ENCODE results near the gene GEMIN8.

Gene GEMIN8, protein sequence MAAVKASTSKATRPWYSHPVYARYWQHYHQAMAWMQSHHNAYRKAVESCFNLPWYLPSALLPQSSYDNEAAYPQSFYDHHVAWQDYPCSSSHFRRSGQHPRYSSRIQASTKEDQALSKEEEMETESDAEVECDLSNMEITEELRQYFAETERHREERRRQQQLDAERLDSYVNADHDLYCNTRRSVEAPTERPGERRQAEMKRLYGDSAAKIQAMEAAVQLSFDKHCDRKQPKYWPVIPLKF

DNA sequence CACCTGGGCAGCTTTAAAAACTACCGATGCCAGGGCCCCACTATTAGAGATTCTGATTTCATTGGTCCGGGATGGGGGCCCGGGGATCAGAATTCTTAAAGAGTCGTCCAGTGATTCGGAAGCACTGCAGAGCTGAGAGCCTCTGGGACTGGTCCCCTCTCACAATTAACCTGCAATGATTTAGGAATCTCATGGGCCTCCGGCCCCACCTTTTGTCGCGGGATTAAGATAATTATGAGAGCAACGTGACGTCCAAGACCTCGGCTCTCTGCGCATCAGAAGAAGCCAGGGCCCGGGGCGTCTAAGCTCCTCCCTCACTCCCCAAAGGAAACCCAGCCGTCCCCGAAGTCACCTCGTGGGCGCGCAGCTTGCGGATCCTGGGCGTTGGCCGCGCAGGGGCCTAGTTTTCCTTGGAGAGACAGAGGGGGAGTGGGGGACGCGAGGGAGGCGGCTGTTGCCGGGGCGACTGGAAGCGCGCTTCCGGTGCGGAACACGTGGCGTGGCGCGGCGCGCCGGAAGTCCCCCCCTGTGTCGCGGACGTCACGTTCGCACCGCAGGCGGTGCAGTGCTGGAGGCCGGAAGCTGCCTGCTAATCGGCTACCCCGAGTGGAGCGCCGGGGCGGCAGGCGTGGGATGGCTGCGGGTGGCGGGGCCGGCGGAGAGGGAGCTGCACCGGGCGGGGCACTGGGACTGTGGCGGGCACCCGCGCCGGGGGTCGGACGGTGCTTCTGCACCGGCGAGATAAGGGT is at the start of gene GEMIN8:
Gene GEMIN8 (minus strand): TSS at position 468 of the 749 bp plus-strand sequence. CDS start 8,414 bp downstream, outside the sequence.
- in situ Hi-C loops (cut with MboI; ENCODE audit: low sequenced_read_pairs): loop anchor here (25.0 kb wide), 2 partner anchors 367 to 517 kb away; partner anchors contain the start of gene TCEANC

DNA sequence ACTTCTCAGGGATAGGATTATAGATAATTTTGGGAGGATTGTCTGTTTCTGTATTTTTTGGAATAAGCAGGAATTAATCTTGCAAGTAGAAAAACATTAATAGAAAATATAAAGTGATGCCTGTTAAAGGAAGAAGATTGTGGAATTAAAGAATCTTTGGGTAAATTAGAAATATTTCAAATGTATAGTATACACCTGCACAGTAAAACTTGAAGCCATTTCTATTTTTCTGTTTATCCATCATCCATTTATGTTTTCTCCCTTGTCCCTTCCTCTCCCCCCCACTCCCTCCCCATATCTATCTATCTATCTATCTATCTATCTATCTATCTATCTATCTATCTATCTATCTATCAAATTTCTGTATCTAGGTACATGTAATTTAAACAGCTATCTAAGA is 46.9 kb upstream of the GEMIN8 start:
- in situ Hi-C loops (cut with MboI; ENCODE audit: low sequenced_read_pairs): no loop called here

DNA sequence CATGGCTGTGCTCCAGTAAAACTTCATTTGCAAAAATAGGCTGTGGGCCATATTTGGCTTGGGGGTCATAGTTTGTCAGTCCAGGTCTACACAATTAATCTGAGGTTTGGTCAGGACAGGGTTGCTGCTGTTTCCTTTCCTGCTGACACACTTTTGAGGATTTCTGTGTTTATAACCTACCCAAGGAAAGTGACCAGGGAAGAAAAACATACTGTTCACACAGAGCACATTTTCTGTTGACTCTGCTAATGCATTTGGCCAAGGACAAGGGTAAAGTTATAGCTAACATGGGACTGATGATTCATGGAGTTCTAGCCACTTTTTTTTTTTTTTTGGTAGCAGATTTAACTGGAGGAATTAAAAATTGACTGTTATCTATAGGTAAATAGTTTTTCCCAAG is 43.9 kb upstream of the GEMIN8 start:
- in situ Hi-C loops (cut with MboI; ENCODE audit: low sequenced_read_pairs): no loop called here

DNA sequence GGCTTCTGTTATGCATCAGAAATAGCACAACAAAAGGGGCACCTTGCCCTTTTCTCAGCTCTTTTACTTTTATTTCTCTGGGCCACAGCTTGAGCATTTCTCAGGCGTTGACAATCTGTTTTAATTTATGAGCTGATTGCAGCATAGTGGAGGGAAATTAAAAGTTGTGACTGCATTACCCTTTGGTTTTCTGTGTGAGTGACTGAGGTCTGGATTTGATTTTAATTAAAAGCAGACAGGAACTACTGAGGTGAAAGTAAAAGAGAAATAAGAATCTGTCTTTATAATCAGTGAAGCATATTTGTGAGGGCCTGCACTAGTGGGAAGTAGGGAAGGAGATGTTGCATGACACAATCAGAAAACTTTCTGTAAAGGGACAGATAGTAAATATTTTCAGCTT is 43.4 kb upstream of the GEMIN8 start:
- in situ Hi-C loops (cut with MboI; ENCODE audit: low sequenced_read_pairs): no loop called here

DNA sequence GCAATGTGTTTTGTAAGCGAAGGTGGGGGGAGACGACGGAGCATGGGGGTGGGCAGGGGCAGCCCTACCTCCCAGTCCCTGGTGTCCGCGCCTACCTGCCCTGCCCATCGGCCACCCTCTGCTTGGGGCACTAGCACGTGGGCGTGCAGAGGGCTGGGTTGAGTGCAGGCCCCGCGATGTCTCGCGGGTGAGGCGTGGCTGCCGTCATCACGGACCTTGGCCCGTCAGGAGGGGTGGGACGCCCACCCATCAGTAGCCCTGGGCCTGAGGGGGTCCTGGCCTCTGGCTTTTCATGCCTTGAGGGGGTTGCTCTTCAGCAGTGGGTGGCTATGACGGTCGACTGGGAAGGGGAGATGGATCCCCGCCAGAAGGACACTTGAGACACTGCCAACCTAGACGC is 36.1 kb upstream of the GEMIN8 start:
- in situ Hi-C loops (cut with MboI; ENCODE audit: low sequenced_read_pairs): no loop called here

DNA sequence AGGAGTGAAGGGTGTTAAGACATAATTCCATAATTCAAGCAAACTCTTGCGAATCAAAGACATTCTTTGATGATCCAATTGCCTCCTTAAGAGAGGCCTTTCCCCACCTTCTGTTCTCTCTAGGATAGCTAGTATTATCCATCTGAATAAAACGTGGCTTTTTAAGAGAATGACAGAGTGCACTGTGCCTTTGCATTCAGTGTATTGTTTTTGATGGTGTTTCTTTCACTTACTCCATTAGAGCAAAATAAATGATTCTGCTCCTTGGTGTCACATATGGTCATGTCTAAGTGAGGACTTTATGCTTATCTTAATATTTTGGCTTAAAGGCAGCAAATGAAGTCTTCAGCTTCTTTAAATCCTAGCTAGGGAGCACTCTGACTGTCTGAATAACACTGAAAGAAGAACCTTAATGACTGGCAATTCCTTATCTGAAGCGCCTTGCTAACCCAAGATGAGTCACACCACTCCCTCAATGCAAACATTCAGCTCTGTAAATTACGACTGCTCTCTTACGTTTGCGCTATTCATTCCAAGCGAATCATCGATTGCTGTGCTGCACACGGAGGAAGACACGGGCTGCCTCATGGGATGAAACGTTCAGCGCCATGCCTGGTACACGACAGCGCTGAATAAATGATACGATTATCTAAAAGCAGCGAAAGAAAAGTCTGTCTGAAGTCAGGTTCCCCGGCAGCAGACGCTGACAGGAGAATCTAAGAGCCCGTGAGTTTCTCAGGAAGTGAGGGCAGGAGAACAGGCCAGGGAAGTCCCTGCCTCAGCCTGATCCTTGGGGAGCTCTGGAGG is 35.1 kb upstream of the GEMIN8 start:
- in situ Hi-C loops (cut with MboI; ENCODE audit: low sequenced_read_pairs): no loop called here

DNA sequence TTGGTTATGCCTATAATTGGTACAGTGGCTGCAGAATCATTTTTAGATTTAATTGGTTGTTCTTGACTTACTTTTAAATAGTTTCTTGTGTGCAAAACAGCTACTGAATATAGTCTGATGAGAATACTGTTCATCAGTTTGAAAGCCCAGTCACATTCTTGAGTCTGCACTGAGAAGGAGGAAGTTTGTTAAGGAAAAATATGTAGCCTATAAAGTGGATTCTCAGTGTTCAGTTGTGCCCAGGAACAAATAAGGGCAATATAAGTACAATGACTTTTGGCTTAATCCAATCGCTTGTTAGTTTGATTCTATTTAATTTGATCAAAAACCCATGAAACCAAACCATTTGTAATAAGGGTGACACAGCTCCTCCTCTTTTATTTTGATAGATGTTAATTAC is 32.8 kb upstream of the GEMIN8 start:
- in situ Hi-C loops (cut with MboI; ENCODE audit: low sequenced_read_pairs): no loop called here

DNA sequence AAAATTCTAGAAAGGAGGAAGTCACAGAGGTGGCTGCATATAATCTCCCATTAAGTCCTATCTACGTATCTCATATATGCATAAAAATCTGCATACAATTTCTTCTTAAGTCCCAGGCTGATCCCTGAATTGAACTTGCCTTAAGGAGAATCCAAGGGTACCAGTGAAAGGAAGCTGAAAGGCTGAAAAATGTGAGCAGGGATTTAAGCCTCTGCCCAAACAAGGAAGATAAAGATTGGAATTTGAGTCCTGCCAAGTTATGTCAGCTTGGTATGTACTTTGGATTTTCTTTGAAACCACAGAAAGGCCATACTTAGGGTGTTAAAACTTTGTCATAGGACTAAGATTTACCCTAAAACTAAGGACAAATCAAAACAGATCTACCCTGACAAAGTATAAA is 26.5 kb upstream of the GEMIN8 start:
- in situ Hi-C loops (cut with MboI; ENCODE audit: low sequenced_read_pairs): no loop called here

DNA sequence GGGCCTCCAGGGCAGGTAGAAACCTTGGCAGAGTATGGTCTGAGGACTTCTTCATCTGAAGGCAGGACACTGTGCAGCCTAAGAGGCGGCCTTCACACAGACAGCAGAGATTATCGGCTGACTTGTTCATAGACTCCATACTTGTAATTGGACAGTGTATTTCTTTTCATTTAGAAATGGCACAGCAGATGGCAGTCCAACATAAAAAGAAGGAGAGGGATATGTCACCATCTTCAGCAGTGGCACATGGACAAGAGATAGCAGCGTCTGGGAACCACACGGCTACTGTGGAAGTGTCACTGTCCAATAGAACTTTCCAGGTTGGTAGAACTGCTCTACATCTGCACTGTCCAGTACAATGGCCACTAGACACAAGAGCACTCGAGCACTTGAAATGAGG is 21.7 kb upstream of the GEMIN8 start:
- in situ Hi-C loops (cut with MboI; ENCODE audit: low sequenced_read_pairs): no loop called here

DNA sequence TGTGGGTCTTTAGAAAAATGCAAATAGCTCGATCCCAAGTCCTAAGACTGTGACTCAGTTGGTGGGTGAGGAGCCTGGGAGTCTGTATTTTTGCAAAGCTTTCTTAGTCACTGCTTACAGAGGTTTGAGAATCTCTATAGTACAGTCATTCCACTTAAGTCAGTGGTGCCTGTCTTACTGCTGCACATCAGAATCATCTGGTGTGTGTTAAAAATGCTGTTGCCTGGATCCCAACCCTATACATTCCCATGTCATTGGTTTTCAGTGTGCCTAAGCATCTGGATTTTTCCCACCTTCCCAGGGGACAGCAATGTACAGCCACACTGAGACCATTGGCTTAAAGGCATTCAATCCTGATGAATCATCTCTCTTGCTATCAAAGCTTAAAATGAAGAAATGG is 21.0 kb upstream of the GEMIN8 start:
- in situ Hi-C loops (cut with MboI; ENCODE audit: low sequenced_read_pairs): no loop called here

DNA sequence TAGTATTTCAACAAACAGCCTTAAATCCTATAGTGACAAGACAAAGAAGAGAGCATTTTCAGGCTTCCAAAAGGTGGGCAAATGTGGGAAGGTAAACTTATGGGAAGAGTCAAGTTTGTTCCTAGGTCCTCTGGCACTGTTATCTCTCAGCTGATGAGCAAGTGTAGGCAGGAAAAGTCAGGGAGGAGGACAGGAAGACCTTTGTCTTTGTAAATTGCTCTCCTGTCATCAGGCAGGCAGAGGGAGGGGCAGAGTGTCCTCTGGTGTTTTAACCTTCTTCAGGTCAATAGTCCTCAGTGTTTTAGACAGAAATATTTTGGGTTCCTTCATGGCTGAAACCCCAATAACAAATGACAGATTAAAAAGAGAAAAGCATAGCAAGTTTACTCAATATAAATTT is 13.5 kb upstream of the GEMIN8 start:
- in situ Hi-C loops (cut with MboI; ENCODE audit: low sequenced_read_pairs): loop anchor here (25.0 kb wide), 2 partner anchors 381 to 531 kb away; partner anchors contain the start of gene TCEANC

DNA sequence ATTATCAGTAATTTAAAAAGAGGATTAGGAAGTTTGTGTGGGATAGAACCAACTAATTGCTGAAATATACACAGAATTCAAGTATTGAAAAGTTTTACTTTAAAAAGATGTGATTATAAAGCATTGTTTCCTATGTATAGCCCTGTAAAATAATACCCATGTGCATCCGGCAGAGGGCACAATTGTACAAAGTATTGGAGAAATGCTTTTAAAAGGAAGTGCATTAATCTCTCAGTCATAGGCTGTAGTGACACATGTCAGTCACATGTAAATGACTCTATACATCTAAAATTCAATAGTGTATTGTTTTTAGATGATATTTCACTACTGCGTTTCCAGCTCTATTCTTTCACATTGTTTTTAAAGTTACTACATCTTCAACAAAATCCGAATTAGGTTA is 9.7 kb upstream of the GEMIN8 start:
- in situ Hi-C loops (cut with MboI; ENCODE audit: low sequenced_read_pairs): loop anchor here (25.0 kb wide), 2 partner anchors 377 to 527 kb away; partner anchors contain the start of gene TCEANC

DNA sequence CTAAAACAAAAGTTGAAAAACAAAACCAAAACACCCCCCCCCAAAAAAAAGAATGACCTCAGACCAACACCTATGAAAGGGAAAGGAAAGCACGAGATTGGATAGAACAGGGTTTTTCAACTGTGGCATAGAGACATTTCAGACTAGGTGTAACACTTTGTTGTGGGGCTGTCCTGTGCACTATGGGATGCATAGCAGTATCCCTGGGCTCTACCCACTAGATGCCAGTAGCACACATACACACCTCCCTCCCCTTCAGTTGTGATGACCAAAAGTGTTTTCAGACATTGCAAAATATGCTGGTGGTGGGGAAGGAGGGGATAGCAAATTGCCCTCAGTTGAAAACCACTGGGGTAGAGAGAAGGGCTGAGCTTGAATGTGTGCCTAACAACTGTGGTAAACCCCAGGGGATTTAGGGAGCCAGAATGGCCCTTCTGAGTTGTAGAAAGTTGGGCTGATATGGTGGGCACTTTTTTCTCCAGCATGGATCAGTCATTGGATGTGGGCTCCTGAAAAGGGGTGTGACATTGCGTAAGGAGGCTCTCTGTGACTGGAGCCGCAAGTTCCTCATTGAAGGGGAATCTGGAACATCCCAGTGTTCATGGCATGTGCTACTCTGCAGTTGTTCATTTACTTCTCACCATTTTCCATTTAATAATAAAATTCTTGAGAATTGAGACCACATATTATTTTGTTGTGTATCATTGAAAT is 8.8 kb upstream of the GEMIN8 start:
- in situ Hi-C loops (cut with MboI; ENCODE audit: low sequenced_read_pairs): loop anchor here (25.0 kb wide), 2 partner anchors 376 to 526 kb away; partner anchors contain the start of gene TCEANC

DNA sequence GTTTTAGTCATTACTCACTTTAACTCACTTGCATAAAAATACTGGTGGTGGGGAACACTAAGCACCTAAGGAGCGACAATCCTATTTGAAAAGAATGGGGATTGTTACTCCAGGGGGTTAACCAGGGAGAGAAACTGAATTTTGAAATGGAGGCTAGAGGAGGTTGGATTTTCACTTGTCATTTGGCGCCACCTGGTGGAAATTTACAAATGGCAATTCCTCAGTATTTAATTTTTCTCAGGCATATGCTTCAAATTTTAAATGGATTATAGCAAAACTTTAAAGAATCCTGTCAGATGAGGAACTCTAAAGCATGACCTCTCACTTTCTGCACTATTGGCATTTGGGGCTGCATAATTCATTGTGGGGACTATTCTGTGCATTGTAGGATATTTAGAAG is 2.7 kb upstream of the GEMIN8 start:
- in situ Hi-C loops (cut with MboI; ENCODE audit: low sequenced_read_pairs): loop anchor here (25.0 kb wide), 2 partner anchors 370 to 520 kb away; partner anchors contain the start of gene TCEANC

DNA sequence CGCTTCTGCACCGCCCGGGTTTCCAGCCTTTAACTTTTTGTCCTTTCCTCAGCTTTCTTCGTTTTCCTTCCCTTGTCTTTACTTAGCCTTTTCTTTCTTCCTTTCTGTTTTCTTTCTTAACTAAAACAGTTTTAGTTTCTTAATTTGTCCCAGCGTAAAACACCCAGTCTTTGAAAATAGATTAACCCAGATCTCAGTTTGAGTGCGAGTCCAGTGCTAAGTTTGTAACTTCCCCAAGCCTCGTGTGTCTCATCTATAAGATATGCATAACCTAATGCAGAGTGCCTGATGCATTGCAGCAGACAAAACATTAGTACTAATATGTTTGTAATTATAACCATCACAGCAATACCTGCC is 460 bp upstream of the GEMIN8 start:
- in situ Hi-C loops (cut with MboI; ENCODE audit: low sequenced_read_pairs): loop anchor here (25.0 kb wide), 2 partner anchors 368 to 518 kb away; partner anchors contain the start of gene TCEANC

DNA sequence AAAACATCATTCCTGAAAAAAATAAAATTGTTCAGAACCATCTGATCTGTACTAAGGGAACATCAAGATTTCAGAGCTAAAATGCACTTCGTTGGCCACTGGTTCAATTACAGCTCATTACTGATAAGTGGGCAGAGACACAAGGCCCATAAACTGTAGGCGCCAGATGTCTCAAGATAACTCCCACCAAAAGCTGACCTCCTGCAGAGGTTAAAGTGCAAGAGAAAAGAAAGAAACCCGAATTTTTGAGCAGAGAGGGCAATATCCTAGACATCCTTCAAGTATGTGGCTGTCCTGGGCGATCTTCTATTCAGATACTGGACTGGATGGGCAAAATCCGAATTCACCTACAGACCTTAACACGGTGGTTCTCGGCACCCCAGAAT is 660 bp downstream of the GEMIN8 start:
- in situ Hi-C loops (cut with MboI; ENCODE audit: low sequenced_read_pairs): loop anchor here (25.0 kb wide), 2 partner anchors 367 to 517 kb away; partner anchors contain the start of gene TCEANC

DNA sequence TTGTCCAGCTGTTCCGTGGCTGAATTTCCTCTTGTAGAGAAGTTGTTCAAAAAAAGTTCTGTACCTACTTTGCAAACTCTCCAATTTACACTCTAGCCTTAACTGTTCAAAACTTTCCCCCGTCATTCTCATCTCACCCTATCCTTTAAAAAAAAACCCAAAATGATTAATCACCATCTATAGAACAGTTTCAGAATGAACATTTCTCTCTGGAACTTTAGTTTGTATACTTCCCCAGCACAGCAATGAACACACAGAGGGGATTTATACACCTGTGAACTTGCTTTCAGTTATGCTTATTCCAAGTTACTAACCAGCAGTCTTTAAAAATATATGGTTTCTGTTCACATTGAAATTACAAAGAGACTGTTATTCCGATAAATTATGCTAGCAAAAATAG is 1.2 kb downstream of the GEMIN8 start:
- in situ Hi-C loops (cut with MboI; ENCODE audit: low sequenced_read_pairs): loop anchor here (25.0 kb wide), 2 partner anchors 366 to 516 kb away; partner anchors contain the start of gene TCEANC

DNA sequence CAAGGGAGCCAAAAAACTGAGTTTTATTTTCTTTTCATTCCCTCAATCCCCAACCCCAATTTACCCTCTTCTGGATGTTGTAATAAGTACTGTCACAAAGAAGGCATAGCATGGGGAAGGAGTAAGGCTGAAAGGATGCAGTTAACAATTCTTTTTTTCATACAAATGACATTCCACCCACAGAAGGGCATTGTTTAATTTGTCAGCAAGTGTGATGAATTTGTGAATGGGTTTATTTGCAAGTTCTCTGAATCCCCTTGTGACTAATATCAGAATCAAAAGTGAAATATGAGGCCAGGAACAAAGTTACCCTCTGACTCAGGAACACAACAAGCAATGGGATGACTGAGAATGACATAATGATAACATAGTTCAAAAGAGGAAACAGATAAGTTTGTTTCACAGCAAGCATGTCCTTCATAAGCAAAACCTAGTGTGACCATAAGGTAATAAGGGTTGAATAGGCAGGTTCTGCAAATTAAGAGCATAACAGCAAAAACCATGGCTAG is 2.1 kb downstream of the GEMIN8 start:
- in situ Hi-C loops (cut with MboI; ENCODE audit: low sequenced_read_pairs): loop anchor here (25.0 kb wide), 2 partner anchors 365 to 515 kb away; partner anchors contain the start of gene TCEANC

DNA sequence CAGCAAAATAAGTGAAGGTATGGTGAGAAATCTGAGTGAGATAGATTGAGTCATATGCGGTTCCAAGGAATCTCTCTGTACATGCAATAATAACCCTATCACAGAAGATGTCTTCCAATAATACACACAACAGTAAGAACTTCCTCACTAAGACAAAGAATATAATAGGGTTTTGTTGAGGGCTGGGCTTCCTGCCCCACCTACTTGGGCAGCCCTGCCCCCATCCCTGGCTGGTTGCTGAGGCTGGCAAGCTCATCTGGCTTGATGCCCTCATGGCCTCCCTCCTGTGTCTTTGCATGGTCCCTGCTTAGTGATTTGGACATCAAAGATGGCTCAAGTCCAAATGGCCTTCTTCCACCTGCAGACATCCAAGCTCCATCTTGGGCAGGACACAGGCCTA is 2.7 kb downstream of the GEMIN8 start:
- in situ Hi-C loops (cut with MboI; ENCODE audit: low sequenced_read_pairs): loop anchor here (25.0 kb wide), 2 partner anchors 365 to 515 kb away; partner anchors contain the start of gene TCEANC

DNA sequence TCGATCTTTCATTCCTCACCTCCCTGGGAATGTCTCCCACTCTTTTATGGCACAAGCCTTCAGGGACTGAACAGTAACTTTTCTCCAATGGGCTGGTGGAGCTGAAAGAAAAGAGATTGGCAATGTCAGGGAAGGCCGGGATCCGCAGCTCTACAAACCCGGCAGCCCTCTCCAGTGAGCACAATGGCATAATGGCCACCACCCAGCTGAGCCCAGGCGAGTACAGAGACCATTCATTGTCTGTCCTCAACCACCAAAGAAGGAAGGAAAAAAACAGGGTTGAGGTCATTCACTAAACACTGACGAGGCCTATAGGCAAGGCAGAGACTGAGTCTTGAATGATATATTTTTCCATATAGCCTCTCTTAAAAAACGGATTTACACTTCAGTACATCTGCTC is 3.6 kb downstream of the GEMIN8 start:
- in situ Hi-C loops (cut with MboI; ENCODE audit: low sequenced_read_pairs): loop anchor here (25.0 kb wide), 2 partner anchors 364 to 514 kb away; partner anchors contain the start of gene TCEANC
